ENCODE data around the gene SSH2.
A peak's percentile ranks its signal among the peaks of the same experiment; 100 is the strongest.

The SSH2 gene

DNA sequence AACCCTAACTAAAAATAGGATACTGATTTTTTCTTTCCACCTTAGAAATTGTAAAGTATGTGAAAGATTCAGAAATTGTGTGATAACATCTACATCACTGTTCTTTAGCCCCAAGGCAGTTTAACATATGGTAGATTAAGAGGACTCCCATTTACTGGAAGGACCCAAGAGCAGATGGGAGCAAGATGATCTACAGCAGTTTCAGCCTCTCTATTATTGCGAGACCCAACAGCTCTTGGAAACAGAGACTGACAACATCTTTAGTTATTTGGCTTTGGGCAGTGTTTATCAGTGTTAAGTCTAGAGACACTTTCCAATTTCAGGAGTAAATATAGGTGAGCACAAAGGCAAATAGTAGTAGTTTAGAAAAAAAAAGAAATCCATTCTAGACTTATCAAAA is 182.4 kb downstream of the SSH2 start:
- DNase-seq (ENCODE audit: low read depth) = no peak
- TF ChIP-seq, protein P1, sequence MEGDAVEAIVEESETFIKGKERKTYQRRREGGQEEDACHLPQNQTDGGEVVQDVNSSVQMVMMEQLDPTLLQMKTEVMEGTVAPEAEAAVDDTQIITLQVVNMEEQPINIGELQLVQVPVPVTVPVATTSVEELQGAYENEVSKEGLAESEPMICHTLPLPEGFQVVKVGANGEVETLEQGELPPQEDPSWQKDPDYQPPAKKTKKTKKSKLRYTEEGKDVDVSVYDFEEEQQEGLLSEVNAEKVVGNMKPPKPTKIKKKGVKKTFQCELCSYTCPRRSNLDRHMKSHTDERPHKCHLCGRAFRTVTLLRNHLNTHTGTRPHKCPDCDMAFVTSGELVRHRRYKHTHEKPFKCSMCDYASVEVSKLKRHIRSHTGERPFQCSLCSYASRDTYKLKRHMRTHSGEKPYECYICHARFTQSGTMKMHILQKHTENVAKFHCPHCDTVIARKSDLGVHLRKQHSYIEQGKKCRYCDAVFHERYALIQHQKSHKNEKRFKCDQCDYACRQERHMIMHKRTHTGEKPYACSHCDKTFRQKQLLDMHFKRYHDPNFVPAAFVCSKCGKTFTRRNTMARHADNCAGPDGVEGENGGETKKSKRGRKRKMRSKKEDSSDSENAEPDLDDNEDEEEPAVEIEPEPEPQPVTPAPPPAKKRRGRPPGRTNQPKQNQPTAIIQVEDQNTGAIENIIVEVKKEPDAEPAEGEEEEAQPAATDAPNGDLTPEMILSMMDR (conservative IDR thresholded peaks at IDR 0.05; ENCODE audit: control insufficient read depth, insufficient read depth, low read depth, low read length) = no peak
- no peak overlapping the region for H3K4me3 ChIP-seq (ENCODE audit: control insufficient read depth, low read depth, low read length)

- TF ChIP-seq, protein P1 (conservative IDR thresholded peaks at IDR 0.05; ENCODE audit: control insufficient read depth, insufficient read depth, low read depth, low read length) = no peak
- H3K4me3 ChIP-seq (ENCODE audit: control insufficient read depth, low read depth, low read length) = no peak overlapping the region
- DNase-seq (ENCODE audit: low read depth) = no peak
These were observed 183.4 kb downstream of the SSH2 start for GRCh38 chr17:29746669-29747068.

GRCh38 chr17:29744121-29744520 is 185.9 kb downstream of the SSH2 start:
- DNase-seq (ENCODE audit: low read depth) = no peak
- TF ChIP-seq, protein P1 (conservative IDR thresholded peaks at IDR 0.05; ENCODE audit: control insufficient read depth, insufficient read depth, low read depth, low read length) = no peak
- no peak overlapping the region for H3K4me3 ChIP-seq (ENCODE audit: control insufficient read depth, low read depth, low read length)

DNA sequence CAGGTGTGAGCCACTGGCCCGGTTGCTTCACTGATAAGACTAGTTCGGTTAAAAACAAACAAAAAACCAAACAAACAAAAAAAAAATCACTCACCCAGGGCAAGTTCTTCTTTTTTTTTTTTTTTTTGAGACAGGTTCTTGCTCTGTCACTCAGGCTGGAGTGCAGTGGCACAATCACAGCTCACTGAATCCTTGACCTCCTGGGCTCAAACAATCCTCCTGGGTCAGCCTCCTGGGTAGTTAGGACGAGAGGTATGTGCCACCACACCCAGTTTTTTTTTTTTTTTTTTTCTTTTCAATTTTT is 187.9 kb downstream of the SSH2 start:
- TF ChIP-seq, protein P1 (conservative IDR thresholded peaks at IDR 0.05; ENCODE audit: control insufficient read depth, insufficient read depth, low read depth, low read length) = no peak
- no peak overlapping the region for H3K4me3 ChIP-seq (ENCODE audit: control insufficient read depth, low read depth, low read length)
- DNase-seq (ENCODE audit: low read depth) = no peak

DNA sequence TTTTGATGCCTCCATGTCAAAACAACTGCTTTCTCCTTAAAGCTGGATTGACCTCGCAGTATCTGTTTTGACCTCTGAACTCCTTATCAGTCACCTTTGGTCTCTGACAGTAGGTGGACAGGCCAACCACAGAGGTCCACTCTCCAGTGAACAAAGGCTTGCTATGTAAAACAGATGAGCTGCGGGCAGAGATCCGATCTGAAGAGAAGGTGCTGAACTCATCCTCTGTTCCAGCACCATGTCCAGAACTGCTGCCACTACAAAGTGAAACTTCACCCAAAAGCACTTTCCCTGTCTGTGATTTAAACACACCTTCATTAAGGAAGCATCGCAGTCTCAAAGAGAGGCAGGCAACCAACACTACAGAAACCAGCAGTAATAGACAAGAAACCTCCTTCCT is 190.0 kb downstream of the SSH2 start:
- H3K4me3 ChIP-seq (ENCODE audit: control insufficient read depth, low read depth, low read length) = no peak overlapping the region
- TF ChIP-seq, protein P1 (conservative IDR thresholded peaks at IDR 0.05; ENCODE audit: control insufficient read depth, insufficient read depth, low read depth, low read length) = no peak
- DNase-seq (ENCODE audit: low read depth) = no peak

GRCh38 chr17:29734640-29735039 is 195.4 kb downstream of the SSH2 start:
- DNase-seq (ENCODE audit: low read depth) = no peak
- no peak overlapping the region for H3K4me3 ChIP-seq (ENCODE audit: control insufficient read depth, low read depth, low read length)
- TF ChIP-seq, protein P1 (conservative IDR thresholded peaks at IDR 0.05; ENCODE audit: control insufficient read depth, insufficient read depth, low read depth, low read length) = no peak

- DNase-seq (ENCODE audit: low read depth) = peak; percentile 45
- no peak overlapping the region for H3K4me3 ChIP-seq (ENCODE audit: control insufficient read depth, low read depth, low read length)
- TF ChIP-seq, protein P1 (conservative IDR thresholded peaks at IDR 0.05; ENCODE audit: control insufficient read depth, insufficient read depth, low read depth, low read length) = no peak
These were observed 196.9 kb downstream of the SSH2 start for GRCh38 chr17:29733166-29733565.
